ENCODE data around the gene ALDH2.

GRCh38 chr12:111858778-111859177, 92.0 kb downstream of the ALDH2 start:
- no peak for TF ChIP-seq CTCF (IDR thresholded peaks at IDR 0.05; ENCODE audit: low read depth, low read length)
- TF ChIP-seq POLR2A (IDR thresholded peaks at IDR 0.05; ENCODE audit: extremely low read depth, insufficient read length), result no peak
- TF ChIP-seq MAX (IDR thresholded peaks at IDR 0.05; ENCODE audit: low read depth, low read length), result no peak

Measured in NB4 (cell line).